Measurements from ENCODE around the gene CCDC78. TPM values are rescaled to one million over a fixed set of nuclear protein-coding genes. Genes with fewer than 3 reads are reported as not detected.

Gene CCDC78
- total RNA-seq, 1 donor from 2014 or later = 26.1 TPM

DNA sequence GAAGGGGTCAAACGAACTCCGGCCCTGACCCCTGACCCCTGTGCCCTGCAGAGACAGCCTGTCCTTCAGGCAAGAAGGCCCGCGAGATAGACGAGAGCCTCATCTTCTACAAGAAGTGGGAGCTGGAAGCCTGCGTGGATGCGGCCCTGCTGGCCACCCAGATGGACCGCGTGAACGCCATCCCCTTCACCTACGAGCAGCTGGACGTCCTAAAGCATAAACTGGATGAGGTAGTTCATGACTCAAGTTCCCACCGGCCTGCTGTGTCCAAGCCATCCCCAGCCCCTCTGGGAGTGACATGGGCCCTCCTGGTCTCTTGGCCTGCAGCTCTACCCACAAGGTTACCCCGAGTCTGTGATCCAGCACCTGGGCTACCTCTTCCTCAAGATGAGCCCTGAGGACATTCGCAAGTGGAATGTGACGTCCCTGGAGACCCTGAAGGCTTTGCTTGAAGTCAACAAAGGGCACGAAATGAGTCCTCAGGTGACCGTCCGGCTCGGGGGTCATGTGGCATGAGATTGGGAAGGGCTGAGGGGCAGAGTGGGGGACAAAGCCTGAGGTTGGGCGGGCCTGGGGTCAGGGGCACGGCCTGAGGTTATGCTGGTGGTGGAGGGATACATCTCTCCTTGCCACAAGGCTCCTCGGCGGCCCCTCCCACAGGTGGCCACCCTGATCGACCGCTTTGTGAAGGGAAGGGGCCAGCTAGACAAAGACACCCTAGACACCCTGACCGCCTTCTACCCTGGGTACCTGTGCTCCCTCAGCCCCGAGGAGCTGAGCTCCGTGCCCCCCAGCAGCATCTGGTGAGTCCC lies 40.0 kb upstream of the CCDC78 start:
- Histone ChIP-seq H3K27ac (no peak overlapping the region), H3K27me3 (ENCODE audit: low read depth) (no peaks in the 10 kb centered on the region), H3K4me3 (no peak overlapping the region), H3K4me1 (no peaks in the 10 kb centered on the region), H3K36me3 (no peaks in the 10 kb centered on the region), H3K9me3 (no peaks in the 10 kb centered on the region)
- intact Hi-C loops (cut with DNase I) = no loop called here
- DNase-seq (no peak), ATAC-seq (no peak)
- TF ChIP-seq, protein P1, sequence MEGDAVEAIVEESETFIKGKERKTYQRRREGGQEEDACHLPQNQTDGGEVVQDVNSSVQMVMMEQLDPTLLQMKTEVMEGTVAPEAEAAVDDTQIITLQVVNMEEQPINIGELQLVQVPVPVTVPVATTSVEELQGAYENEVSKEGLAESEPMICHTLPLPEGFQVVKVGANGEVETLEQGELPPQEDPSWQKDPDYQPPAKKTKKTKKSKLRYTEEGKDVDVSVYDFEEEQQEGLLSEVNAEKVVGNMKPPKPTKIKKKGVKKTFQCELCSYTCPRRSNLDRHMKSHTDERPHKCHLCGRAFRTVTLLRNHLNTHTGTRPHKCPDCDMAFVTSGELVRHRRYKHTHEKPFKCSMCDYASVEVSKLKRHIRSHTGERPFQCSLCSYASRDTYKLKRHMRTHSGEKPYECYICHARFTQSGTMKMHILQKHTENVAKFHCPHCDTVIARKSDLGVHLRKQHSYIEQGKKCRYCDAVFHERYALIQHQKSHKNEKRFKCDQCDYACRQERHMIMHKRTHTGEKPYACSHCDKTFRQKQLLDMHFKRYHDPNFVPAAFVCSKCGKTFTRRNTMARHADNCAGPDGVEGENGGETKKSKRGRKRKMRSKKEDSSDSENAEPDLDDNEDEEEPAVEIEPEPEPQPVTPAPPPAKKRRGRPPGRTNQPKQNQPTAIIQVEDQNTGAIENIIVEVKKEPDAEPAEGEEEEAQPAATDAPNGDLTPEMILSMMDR (IDR thresholded peaks at IDR 0.05) = no peak

DNA sequence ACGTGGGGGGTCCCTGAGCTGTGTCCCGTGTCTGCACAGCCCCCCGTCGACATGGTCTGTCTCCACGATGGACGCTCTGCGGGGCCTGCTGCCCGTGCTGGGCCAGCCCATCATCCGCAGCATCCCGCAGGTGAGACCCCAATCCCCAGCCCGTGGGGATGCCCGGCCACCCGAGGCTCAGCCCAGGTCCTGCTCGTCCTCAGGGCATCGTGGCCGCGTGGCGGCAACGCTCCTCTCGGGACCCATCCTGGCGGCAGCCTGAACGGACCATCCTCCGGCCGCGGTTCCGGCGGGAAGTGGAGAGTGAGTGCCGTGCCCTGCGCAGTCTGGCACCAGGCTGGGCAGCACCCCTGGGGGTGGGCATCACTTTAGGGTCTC lies 39.2 kb upstream of the CCDC78 start:
- ATAC-seq (no peak), DNase-seq (no peak)
- Histone ChIP-seq H3K4me3 (no peak overlapping the region), H3K27me3 (ENCODE audit: low read depth) (no peaks in the 10 kb centered on the region), H3K27ac (no peak overlapping the region), H3K9me3 (no peaks in the 10 kb centered on the region), H3K36me3 (no peaks in the 10 kb centered on the region), H3K4me1 (peaks cover under 1% of the 10 kb centered on the region)
- TF ChIP-seq, protein P1 (IDR thresholded peaks at IDR 0.05) = no peak
- intact Hi-C loops (cut with DNase I) = no loop called here

DNA sequence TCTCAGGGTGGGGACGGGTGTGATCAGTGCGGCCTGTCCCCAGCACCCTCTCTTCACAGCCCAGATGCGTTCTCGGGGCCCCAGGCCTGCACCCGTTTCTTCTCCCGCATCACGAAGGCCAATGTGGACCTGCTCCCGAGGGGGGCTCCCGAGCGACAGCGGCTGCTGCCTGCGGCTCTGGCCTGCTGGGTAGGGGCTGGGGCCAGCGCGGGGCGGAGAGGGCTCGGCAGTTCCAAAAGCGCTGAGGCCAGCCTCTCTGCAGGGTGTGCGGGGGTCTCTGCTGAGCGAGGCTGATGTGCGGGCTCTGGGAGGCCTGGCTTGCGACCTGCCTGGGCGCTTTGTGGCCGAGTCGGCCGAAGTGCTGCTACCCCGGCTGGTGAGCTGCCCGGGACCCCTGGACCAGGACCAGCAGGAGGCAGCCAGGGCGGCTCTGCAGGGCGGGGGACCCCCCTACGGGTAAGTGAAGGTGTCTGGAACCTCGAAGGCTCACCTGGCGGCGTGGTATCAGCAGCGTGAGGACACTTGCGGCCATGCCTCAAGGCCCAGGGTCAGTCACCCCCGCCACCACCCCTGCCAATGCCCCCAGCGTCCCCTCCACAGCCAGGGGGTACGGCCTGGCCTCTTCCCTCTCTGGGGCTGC lies 38.7 kb upstream of the CCDC78 start:
- Histone ChIP-seq H3K9me3 (no peaks in the 10 kb centered on the region), H3K27ac (no peak overlapping the region), H3K36me3 (no peaks in the 10 kb centered on the region), H3K4me3 (no peak overlapping the region), H3K4me1 (peaks cover 6% of the 10 kb centered on the region), H3K27me3 (ENCODE audit: low read depth) (no peaks in the 10 kb centered on the region)
- ATAC-seq (no peak), DNase-seq (no peak)
- TF ChIP-seq, protein P1 (IDR thresholded peaks at IDR 0.05) = no peak
- intact Hi-C loops (cut with DNase I) = no loop called here

DNA sequence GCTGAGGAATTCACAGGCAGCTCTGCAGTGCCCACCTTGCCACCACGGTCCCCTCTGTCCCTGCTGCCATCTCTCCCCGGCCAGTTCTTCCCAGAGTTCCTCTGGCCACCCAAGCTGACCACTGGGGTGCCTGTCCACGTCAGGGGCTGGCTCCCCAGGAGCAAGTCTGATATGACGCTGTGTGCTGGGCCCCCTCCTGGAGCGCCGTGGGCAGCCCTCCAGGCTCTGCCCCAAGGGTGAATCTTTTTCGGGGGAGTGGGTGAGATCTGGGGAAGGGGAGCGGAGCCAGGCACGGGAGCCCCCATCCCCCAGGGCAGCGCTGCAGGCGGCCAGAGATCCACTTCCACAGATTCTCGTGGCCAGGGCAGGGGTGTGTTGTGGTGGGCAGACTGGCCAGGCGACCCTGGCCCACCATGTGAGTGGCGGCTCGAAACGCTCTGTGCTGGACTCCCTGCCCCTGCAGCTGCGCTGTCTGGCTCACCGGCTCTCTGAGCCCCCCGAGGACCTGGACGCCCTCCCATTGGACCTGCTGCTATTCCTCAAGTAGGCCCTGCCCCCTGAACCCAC lies 38.0 kb upstream of the CCDC78 start:
- no peak for DNase-seq
- no peaks in the 10 kb centered on the region for H3K27me3 ChIP-seq (ENCODE audit: low read depth)
- H3K36me3 ChIP-seq = no peaks in the 10 kb centered on the region
- no peak overlapping the region for H3K4me3 ChIP-seq
- intact Hi-C loops (cut with DNase I) = no loop called here
- TF ChIP-seq, protein P1 (IDR thresholded peaks at IDR 0.05) = no peak
- H3K27ac ChIP-seq = no peak overlapping the region
- ATAC-seq = no peak
- no peaks in the 10 kb centered on the region for H3K9me3 ChIP-seq
- H3K4me1 ChIP-seq = peaks cover 8% of the 10 kb centered on the region

DNA sequence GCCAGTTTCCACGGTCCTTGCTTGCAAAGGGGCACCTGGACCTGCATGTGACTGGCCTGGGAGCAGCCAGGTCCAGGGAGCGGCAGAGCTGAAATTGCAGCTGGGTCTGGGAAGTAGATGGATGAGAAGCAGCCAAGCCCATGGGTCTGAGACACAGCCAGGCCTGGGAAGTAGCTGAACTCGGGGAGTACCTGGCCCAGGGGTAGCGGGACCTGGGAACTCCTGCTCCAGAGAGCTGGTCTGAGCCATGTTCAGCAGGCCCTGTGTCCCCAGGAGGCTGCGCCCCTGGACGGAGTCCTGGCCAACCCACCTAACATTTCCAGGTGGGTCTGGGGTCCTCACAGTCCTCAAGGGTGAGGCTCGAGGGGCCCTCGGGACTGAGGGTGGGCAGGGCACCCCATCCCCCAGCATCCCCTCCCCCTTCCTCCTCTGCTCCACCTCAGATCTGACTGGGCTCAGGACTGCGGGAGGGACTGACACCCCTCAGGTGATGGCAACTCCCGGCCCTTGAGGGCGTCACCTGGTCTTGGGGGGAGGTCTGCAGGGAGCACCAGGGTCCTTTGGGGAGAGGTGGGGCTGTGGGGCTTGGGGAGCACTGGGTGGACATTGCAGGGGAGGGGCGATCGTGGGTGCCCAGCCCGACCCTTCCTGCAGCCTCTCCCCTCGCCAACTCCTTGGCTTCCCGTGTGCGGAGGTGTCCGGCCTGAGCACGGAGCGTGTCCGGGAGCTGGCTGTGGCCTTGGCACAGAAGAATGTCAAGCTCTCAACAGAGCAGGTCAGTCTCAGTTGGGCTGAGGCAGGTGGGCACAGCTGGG lies 37.3 kb upstream of the CCDC78 start:
- H3K27me3 ChIP-seq (ENCODE audit: low read depth) = no peaks in the 10 kb centered on the region
- H3K9me3 ChIP-seq = no peaks in the 10 kb centered on the region
- DNase-seq (no peak), ATAC-seq (no peak)
- no peak overlapping the region for H3K27ac ChIP-seq
- no peaks in the 10 kb centered on the region for H3K36me3 ChIP-seq
- H3K4me1 ChIP-seq = peaks cover 8% of the 10 kb centered on the region
- H3K4me3 ChIP-seq = no peak overlapping the region
- TF ChIP-seq, protein P1 (IDR thresholded peaks at IDR 0.05) = no peak
- intact Hi-C loops (cut with DNase I) = no loop called here
